Liver (tissue), 9 donors: ENCODE measurements around the gene DDAH2. TPM values are rescaled to one million over a fixed set of nuclear protein-coding genes. Genes with fewer than 3 reads are reported as not detected.

Experiments
- DNase-seq: peaks from one replicate; pipeline ENCODE4 v3.0.0-alpha.2; 2017; ENCODE audit warnings: low spot score
- H3K27ac ChIP-seq, 2 donors: one replicate each; pipeline ENCODE4 v1.7.0; 2013; ENCODE audit warnings: inconsistent platforms in 2 of 2, low read length in 2 of 2, control low read depth in 1 of 2, low read depth in 1 of 2, mild to moderate bottlenecking in 1 of 2
- H3K27me3 ChIP-seq, 4 donors: one replicate each; pipeline versions ENCODE4 v1.6.1 to v1.7.0; 2013; ENCODE audit warnings: low read length in 3 of 4, inconsistent platforms in 1 of 4, mild to moderate bottlenecking in 1 of 4, moderate library complexity in 1 of 4; ENCODE audit not compliant: control insufficient read depth in 4 of 4, insufficient read depth in 4 of 4
- H3K36me3 ChIP-seq, 4 donors: one replicate each; pipeline versions ENCODE4 v1.6.1 to v1.7.0; 2013; ENCODE audit warnings: low read length in 3 of 4, mild to moderate bottlenecking in 3 of 4, low read depth in 1 of 4, moderate library complexity in 1 of 4; ENCODE audit not compliant: control insufficient read depth in 4 of 4, insufficient read depth in 3 of 4
- H3K4me1 ChIP-seq, 4 donors: one replicate each; pipeline versions ENCODE4 v1.6.1 to v1.7.0; 2013; ENCODE audit warnings: low read length in 3 of 4, mild to moderate bottlenecking in 3 of 4, moderate library complexity in 1 of 4; ENCODE audit not compliant: control insufficient read depth in 4 of 4, insufficient read depth in 4 of 4
- H3K4me3 ChIP-seq, 3 donors: one replicate each; pipeline versions ENCODE4 v1.6.1 to v1.7.0; 2013; ENCODE audit warnings: low read length in 3 of 3, control low read depth in 1 of 3, low read depth in 1 of 3, mild to moderate bottlenecking in 1 of 3
- H3K9ac ChIP-seq, 2 donors: one replicate each; pipeline ENCODE4 v1.7.0; 2013; ENCODE audit warnings: low read length in 2 of 2, mild to moderate bottlenecking in 2 of 2, moderate library complexity in 2 of 2, control low read depth in 1 of 2, low read depth in 1 of 2
- H3K9me3 ChIP-seq, 4 donors: one replicate each; pipeline versions ENCODE4 v1.6.1 to v1.7.0; 2013; ENCODE audit warnings: low read length in 3 of 4; ENCODE audit not compliant: control insufficient read depth in 4 of 4
- EGR1 ChIP-seq, 2 donors: IDR thresholded peaks; 2 replicates each; pipeline ENCODE4 v1.6.1; 2016 to 2018; ENCODE audit warnings: antibody characterized with exemption in 2 of 2, low read depth in 2 of 2
- FOXA1 ChIP-seq: IDR thresholded peaks from 2 replicates; pipeline ENCODE4 v1.6.1; 2016; ENCODE audit warnings: antibody characterized with exemption
- FOXA2 ChIP-seq: IDR thresholded peaks from 2 replicates; pipeline ENCODE4 v1.6.1; 2016; ENCODE audit warnings: antibody characterized with exemption
- GABPA ChIP-seq, 2 donors: IDR thresholded peaks in 1 of 2; conservative IDR thresholded peaks in 1 of 2; 2 replicates each; pipeline ENCODE4 v1.6.1; 2016; ENCODE audit warnings: antibody characterized with exemption in 2 of 2, mild to moderate bottlenecking in 1 of 2, moderate library complexity in 1 of 2
- HNF4A ChIP-seq, 2 donors: conservative IDR thresholded peaks; 2 replicates each; pipeline ENCODE4 v1.6.1; 2016; ENCODE audit warnings: antibody characterized with exemption in 2 of 2, mild to moderate bottlenecking in 2 of 2
- HNF4G ChIP-seq: IDR thresholded peaks from 2 replicates; pipeline ENCODE4 v1.6.1; 2016; ENCODE audit warnings: antibody characterized with exemption
- JUND ChIP-seq, 2 donors: IDR thresholded peaks; 2 replicates each; pipeline ENCODE4 v1.6.1; 2016; ENCODE audit warnings: antibody characterized with exemption in 2 of 2
- NR2F2 ChIP-seq: IDR thresholded peaks from 2 replicates; pipeline ENCODE4 v1.6.1; 2016; ENCODE audit warnings: antibody characterized with exemption
- RAD21 ChIP-seq, 2 donors: IDR thresholded peaks; 2 replicates each; pipeline ENCODE4 v1.6.1; 2016; ENCODE audit warnings: antibody characterized with exemption in 2 of 2, mild to moderate bottlenecking in 2 of 2
- REST ChIP-seq: IDR thresholded peaks from 2 replicates; pipeline ENCODE4 v1.6.1; 2016; ENCODE audit warnings: antibody characterized with exemption, mild to moderate bottlenecking
- RXRA ChIP-seq, 2 donors: IDR thresholded peaks; 2 replicates each; pipeline ENCODE4 v1.6.1; 2017 to 2018; ENCODE audit warnings: antibody characterized with exemption in 2 of 2, mild to moderate bottlenecking in 1 of 2
- SP1 ChIP-seq: IDR thresholded peaks from 2 replicates; pipeline ENCODE4 v1.6.1; 2018; ENCODE audit warnings: antibody characterized with exemption, mild to moderate bottlenecking
- TAF1 ChIP-seq: conservative IDR thresholded peaks from 2 replicates; pipeline ENCODE4 v1.6.1; 2016; ENCODE audit warnings: antibody characterized with exemption, mild to moderate bottlenecking
- YY1 ChIP-seq: IDR thresholded peaks from 2 replicates; pipeline ENCODE4 v1.6.1; 2016; ENCODE audit warnings: antibody characterized with exemption, mild to moderate bottlenecking
- ZBTB33 ChIP-seq: IDR thresholded peaks from 2 replicates; pipeline ENCODE4 v1.6.1; 2016; ENCODE audit warnings: antibody characterized with exemption
- WGBS: extraction: QIAGEN DNeasy Blood & Tissue Kit; methylation state at CpG from one replicate; pipeline ENCODE4 v1.1.7; 2013; 5-methylcytosine and 5-hydroxymethylcytosine counted together
- polyA plus RNA-seq, 2 donors: library from polyadenylated mRNA; stranded (reverse) in 1 of 2; unstranded in 1 of 2; fragments of 200-250 nt in 1 of 2; fragments of >200 nt in 1 of 2; fragmentation: Nextera tagmentation in 1 of 2; extraction: Ambion mirVana in 1 of 2; gene quantifications; one replicate each; pipeline versions ENCODE4 v1.2.1 to v1.2.3, GENCODE V29; 2013 to 2015
- total RNA-seq, 2 donors: library from RNA; depleted of rRNA; stranded (reverse); fragments of >200 nt; gene quantifications; one replicate each; pipeline ENCODE4 v1.2.3, GENCODE V29; 2014
- TF ChIP-seq, protein P1 (sequence below): fragments of 150-350 bp; IDR thresholded peaks from 2 replicates; pipeline ENCODE4 v1.5.1; 2017; ENCODE audit warnings: improper control_type of control experiment, low read depth, low read length; ENCODE audit not compliant: missing input control
- TF ChIP-seq, protein P2 (sequence below): IDR thresholded peaks from 2 replicates; pipeline ENCODE4 v1.6.1; 2016; ENCODE audit warnings: antibody characterized with exemption
- donor health status: healthy.
- donor health status: healthy.
- donor health status: healthy.
- donor health status: healthy.
- donor health status: healthy.

DDAH2 gene
- total and polyA plus RNA-seq, 4 donors = 19.8 to 31.4 (median 23.2) TPM

DNA sequence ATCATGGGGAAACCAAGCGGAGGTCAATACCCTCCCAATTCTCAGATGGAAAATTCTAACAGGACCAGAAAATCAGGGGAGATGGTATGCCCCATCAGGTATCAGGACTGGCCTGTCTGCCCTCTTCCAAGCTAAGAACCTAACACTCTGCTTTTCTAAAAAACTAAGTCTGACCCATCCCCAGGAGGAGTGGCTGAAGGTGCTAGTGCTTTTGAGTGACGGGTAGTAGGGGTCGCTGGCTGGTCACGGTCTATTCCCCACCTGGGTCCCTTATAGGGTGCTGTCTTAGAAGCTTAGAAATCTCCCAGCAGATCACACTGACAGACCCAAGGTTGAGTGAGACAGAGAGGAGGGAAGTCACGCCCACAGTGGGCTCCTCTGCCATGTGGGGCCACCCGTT lies 35.6 kb downstream of the DDAH2 start:
- peaks cover 8 to 68% (median 51%) of the 10 kb centered on the region in 4 donors for H3K36me3 ChIP-seq
- no peak overlapping the region for H3K9ac ChIP-seq
- H3K4me1 ChIP-seq = no peaks in the 10 kb centered on the region
- no peak for TF ChIP-seq ZBTB33
- no peak for TF ChIP-seq NR2F2
- no peak for TF ChIP-seq YY1
- no peak for TF ChIP-seq RAD21 (IDR thresholded peaks at IDR 0.05)
- TF ChIP-seq, protein P1, sequence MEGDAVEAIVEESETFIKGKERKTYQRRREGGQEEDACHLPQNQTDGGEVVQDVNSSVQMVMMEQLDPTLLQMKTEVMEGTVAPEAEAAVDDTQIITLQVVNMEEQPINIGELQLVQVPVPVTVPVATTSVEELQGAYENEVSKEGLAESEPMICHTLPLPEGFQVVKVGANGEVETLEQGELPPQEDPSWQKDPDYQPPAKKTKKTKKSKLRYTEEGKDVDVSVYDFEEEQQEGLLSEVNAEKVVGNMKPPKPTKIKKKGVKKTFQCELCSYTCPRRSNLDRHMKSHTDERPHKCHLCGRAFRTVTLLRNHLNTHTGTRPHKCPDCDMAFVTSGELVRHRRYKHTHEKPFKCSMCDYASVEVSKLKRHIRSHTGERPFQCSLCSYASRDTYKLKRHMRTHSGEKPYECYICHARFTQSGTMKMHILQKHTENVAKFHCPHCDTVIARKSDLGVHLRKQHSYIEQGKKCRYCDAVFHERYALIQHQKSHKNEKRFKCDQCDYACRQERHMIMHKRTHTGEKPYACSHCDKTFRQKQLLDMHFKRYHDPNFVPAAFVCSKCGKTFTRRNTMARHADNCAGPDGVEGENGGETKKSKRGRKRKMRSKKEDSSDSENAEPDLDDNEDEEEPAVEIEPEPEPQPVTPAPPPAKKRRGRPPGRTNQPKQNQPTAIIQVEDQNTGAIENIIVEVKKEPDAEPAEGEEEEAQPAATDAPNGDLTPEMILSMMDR = no peak
- TF ChIP-seq REST = no peak
- no peak for TF ChIP-seq HNF4G
- TF ChIP-seq EGR1 (IDR thresholded peaks at IDR 0.05; ENCODE audit: low read depth in 2 of 2) = no peak
- TF ChIP-seq GABPA (IDR thresholded peaks at IDR 0.05 in 1 of 2, conservative IDR thresholded peaks at IDR 0.05 in 1 of 2) = no peak
- no peak for TF ChIP-seq TAF1
- TF ChIP-seq, protein P2, sequence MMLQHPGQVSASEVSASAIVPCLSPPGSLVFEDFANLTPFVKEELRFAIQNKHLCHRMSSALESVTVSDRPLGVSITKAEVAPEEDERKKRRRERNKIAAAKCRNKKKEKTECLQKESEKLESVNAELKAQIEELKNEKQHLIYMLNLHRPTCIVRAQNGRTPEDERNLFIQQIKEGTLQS = no peak
- no peak for TF ChIP-seq FOXA2
- no peak for TF ChIP-seq FOXA1
- TF ChIP-seq SP1 = no peak
- TF ChIP-seq HNF4A (conservative IDR thresholded peaks at IDR 0.05) = no peak
- TF ChIP-seq RXRA (IDR thresholded peaks at IDR 0.05) = no peak
- TF ChIP-seq JUND (IDR thresholded peaks at IDR 0.05) = no peak
- H3K9me3 ChIP-seq = no peaks in the 10 kb centered on the region
- H3K27ac ChIP-seq = no peak overlapping the region
- DNase-seq = no peak
- no peak overlapping the region for H3K4me3 ChIP-seq
- H3K27me3 ChIP-seq = no peaks in the 10 kb centered on the region
- WGBS = 94% methylated on average over 6 of the region's 6 CpGs

DNA sequence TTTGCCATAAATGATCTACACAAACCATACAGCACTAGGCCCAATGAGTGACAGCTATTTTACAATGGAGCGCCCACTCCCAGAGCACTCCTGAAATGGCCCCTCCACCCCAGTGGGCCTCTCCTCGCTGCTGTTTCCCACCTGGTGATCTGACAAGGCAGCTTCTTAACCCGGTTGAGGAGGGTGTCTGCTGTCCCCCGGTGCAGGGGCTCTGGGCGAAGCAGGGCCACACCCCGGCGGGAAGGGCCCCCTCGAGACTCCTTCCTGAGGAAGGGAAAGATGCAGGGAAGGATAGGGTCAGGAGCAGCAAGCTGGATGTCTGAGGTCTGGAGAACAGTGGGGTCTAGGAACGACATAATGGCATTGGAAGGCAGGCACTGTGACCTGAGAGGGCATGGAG lies 36.2 kb downstream of the DDAH2 start:
- no peak overlapping the region for H3K9ac ChIP-seq
- 93% methylated on average over 9 of the region's 9 CpGs for WGBS
- DNase-seq = no peak

More for the DNA sequence above, 36.2 kb downstream of the DDAH2 start:
- Histone ChIP-seq H3K9me3 (no peaks in the 10 kb centered on the region), H3K4me1 (no peaks in the 10 kb centered on the region), H3K36me3 (peaks cover 8 to 74% (median 56%) of the 10 kb centered on the region in 4 donors), H3K4me3 (no peak overlapping the region), H3K27ac (no peak overlapping the region), H3K27me3 (no peaks in the 10 kb centered on the region)
- TF ChIP-seq FOXA2 (no peak), EGR1 (IDR thresholded peaks at IDR 0.05; ENCODE audit: low read depth in 2 of 2) (no peak), TAF1 (no peak)
